ENCODE data around the gene ING1. TPM values are rescaled to one million over a fixed set of nuclear protein-coding genes. Genes with fewer than 3 reads are reported as not detected.

Gene ING1
- total and polyA plus RNA-seq, 2 experiments from 2014 or later = 16.5 to 28.6 TPM

DNA sequence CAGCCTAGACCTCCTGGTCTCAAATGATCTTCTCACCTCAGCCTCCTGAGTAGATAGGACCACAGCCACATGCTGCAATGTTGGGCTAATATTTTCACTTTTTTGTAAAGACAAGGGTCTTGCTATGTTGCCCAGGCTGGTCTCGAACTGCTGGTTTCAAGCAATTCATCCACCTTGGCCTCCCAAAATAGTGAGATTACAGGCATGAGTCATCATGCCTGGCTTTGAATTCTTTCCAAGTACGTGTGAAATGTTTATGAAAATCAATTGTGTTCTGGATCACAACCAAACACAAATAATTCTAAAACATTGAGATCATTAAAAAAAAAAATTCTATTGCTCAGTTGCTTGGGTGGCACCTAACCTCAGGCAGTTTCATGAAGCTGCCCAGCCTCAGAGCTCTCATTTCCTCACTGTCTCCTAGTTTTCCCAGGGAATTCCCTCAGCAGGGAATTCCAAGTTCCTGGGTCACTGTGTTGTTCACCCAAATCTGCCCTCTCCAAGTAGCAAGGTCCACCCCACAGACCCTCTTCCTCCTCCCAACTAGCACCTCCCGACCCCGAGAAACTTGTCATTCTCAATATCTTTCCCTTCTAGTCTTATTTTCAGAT is 44.8 kb downstream of the ING1 start:
- Histone ChIP-seq H3K27ac (no peak overlapping the region), H3K36me3 (no peaks in the 10 kb centered on the region), H3K4me3 (no peak overlapping the region), H3K9me3 (ENCODE audit: low read depth) (no peaks in the 10 kb centered on the region), H3K4me1 (ENCODE audit: low read depth) (no peaks in the 10 kb centered on the region), H3K27me3 (no peaks in the 10 kb centered on the region)
- TF ChIP-seq, protein P1, sequence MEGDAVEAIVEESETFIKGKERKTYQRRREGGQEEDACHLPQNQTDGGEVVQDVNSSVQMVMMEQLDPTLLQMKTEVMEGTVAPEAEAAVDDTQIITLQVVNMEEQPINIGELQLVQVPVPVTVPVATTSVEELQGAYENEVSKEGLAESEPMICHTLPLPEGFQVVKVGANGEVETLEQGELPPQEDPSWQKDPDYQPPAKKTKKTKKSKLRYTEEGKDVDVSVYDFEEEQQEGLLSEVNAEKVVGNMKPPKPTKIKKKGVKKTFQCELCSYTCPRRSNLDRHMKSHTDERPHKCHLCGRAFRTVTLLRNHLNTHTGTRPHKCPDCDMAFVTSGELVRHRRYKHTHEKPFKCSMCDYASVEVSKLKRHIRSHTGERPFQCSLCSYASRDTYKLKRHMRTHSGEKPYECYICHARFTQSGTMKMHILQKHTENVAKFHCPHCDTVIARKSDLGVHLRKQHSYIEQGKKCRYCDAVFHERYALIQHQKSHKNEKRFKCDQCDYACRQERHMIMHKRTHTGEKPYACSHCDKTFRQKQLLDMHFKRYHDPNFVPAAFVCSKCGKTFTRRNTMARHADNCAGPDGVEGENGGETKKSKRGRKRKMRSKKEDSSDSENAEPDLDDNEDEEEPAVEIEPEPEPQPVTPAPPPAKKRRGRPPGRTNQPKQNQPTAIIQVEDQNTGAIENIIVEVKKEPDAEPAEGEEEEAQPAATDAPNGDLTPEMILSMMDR (IDR thresholded peaks at IDR 0.05; ENCODE audit: low read depth, low read length) = no peak
- DNase-seq (ENCODE audit: low read depth in 1 of 2, low spot score in 1 of 2) = peak in 1 of 2 donors; percentile 49

DNA sequence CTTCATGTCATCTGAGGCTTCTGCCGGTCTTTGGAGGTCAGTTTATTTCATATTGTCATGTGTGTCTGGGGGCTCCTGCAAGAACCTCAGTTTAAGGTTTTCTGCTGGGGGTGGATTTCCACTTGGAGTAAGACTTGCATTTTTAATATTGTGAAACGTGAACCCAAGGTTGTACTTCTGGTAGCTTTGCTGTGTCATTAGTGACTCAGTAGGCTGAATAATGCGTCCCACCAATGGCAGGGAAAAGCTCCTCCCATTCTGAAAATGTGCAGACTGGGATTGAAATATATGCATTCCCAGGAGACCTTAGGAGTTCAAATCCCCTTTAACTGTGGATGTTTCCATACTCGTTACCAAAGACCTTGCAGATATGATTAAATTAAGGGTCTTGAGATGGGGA is 46.2 kb downstream of the ING1 start:
- DNase-seq (ENCODE audit: low read depth in 1 of 2, low spot score in 1 of 2) = peak in 1 of 2 donors; percentile 63
- TF ChIP-seq, protein P1 (IDR thresholded peaks at IDR 0.05; ENCODE audit: low read depth, low read length) = no peak
- no peaks in the 10 kb centered on the region for H3K27me3 ChIP-seq
- no peak overlapping the region for H3K27ac ChIP-seq
- H3K4me3 ChIP-seq = no peak overlapping the region
- no peaks in the 10 kb centered on the region for H3K9me3 ChIP-seq (ENCODE audit: low read depth)
- no peaks in the 10 kb centered on the region for H3K4me1 ChIP-seq (ENCODE audit: low read depth)
- H3K36me3 ChIP-seq = no peaks in the 10 kb centered on the region

DNA sequence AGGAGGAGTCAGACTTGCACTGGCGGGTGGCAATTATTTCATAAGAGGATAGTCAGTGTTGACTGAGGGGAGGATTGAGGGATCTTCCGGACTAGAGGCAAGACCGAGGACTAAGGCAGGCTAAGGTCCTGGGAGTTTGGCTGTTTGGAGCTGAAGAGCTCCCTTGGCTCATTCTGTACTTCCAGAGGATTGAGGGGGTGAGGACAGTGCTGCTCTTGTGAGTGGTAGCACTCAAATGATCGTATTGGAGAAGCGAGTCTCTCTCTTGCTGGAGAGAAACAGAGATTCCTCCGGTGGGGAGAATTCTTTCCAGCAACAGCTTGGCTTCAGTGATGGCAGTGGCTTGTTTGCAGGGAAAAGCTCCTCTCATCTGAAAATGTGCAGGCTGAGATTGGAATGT is 47.1 kb downstream of the ING1 start:
- Histone ChIP-seq H3K27ac (no peak overlapping the region), H3K9me3 (ENCODE audit: low read depth) (no peaks in the 10 kb centered on the region), H3K27me3 (no peaks in the 10 kb centered on the region), H3K36me3 (no peaks in the 10 kb centered on the region), H3K4me3 (no peak overlapping the region), H3K4me1 (ENCODE audit: low read depth) (no peaks in the 10 kb centered on the region)
- TF ChIP-seq, protein P1 (IDR thresholded peaks at IDR 0.05; ENCODE audit: low read depth, low read length) = no peak
- DNase-seq (ENCODE audit: low read depth in 1 of 2, low spot score in 1 of 2) = no peak

DNA sequence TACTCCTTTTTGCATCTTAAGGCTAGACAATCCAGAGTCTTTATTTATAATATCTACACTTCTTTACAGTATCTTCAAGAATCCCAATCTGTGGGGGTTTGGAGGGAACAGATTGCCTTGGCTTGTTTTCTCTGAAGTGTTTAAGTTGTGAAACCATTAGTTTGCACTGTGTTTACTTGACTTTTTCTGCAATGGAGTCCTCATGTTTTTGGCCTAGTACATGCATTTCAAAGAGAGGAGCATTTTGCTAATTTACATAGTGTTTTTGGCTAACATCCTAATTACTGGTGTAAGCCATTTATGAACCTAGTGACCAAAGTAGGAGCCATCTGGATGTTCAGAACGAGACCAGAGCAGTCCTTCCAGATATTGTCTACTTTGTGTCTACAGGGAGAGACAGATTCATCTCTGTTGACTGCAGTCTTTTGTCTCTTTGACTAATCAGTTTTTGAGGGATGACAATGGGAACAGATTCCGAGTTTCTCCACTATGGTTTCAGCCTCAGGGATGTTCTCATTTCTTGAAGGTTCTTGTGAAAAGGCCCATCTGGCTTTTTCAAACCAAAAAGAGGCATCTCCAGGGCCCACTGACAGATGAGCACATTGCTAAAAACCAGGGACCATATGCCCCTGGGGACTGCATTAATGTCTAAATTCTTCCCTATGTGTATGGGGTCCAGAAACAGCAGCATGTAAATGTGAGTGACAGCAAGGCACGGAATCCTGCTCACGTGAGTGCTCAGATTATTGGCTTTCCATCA is 53.4 kb downstream of the ING1 start:
- TF ChIP-seq, protein P1 (IDR thresholded peaks at IDR 0.05; ENCODE audit: low read depth, low read length) = no peak
- Histone ChIP-seq H3K27me3 (no peaks in the 10 kb centered on the region), H3K9me3 (ENCODE audit: low read depth) (no peaks in the 10 kb centered on the region), H3K36me3 (no peaks in the 10 kb centered on the region), H3K4me3 (no peak overlapping the region), H3K4me1 (ENCODE audit: low read depth) (no peaks in the 10 kb centered on the region), H3K27ac (no peak overlapping the region)
- no peak for DNase-seq (ENCODE audit: low read depth in 1 of 2, low spot score in 1 of 2)

DNA sequence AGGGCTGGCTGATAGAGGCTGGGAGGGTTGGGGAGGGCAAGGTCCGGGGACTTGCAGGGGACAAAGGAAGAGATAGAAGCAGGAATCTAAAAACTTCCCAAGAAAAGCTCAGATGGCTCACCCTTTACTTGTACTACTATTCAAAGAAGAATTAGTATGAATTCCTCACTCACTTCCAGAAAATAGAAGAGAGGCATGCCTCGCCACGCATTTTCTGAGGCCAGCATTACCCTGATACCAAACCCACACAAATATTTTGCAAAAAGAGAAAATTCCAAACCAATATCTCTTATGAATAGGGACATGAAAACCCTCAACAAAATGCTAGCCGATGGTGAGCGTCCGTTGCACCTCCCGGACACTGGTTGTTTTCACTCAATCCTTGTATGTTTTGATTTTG is 54.0 kb downstream of the ING1 start:
- Histone ChIP-seq H3K36me3 (no peaks in the 10 kb centered on the region), H3K4me1 (ENCODE audit: low read depth) (no peaks in the 10 kb centered on the region), H3K27me3 (no peaks in the 10 kb centered on the region), H3K9me3 (ENCODE audit: low read depth) (no peaks in the 10 kb centered on the region), H3K27ac (no peak overlapping the region), H3K4me3 (no peak overlapping the region)
- TF ChIP-seq, protein P1 (IDR thresholded peaks at IDR 0.05; ENCODE audit: low read depth, low read length) = no peak
- DNase-seq (ENCODE audit: low read depth in 1 of 2, low spot score in 1 of 2) = no peak

All from cardiac muscle cell (in vitro differentiated cells and primary cell).